Mesenchymal stem cell (in vitro differentiated cells and primary cell): ENCODE data around the gene NTMT1.

Source experiments
- DNase-seq: peaks from one replicate; pipeline ENCODE4 v3.0.0-alpha.2; 2013
- H2AFZ ChIP-seq: one replicate; pipeline ENCODE4 v1.6.1; 2013; ENCODE audit warnings: low read depth, mild to moderate bottlenecking, control low read depth, inconsistent platforms, low read length, moderate library complexity
- H2AK5ac ChIP-seq: 2 replicates; pipeline ENCODE4 v1.6.1; 2013; ENCODE audit warnings: low read length, moderate library complexity, mild to moderate bottlenecking, inconsistent platforms; ENCODE audit not compliant: severe bottlenecking
- H2BK120ac ChIP-seq: one replicate; pipeline ENCODE4 v1.6.1; 2013; ENCODE audit warnings: low read depth, mild to moderate bottlenecking, inconsistent platforms, low read length, moderate library complexity
- H2BK12ac ChIP-seq, 2 experiments: one replicate each; pipeline ENCODE4 v1.6.1; 2013; ENCODE audit warnings: inconsistent platforms in 2 of 2, low read length in 2 of 2, mild to moderate bottlenecking in 2 of 2, moderate library complexity in 2 of 2, control low read depth in 1 of 2
- H2BK15ac ChIP-seq: one replicate; pipeline ENCODE4 v1.6.1; 2013; ENCODE audit warnings: mild to moderate bottlenecking, low read depth, inconsistent platforms; ENCODE audit not compliant: poor library complexity, severe bottlenecking
- H2BK5ac ChIP-seq: 2 replicates; pipeline ENCODE4 v1.6.1; 2013; ENCODE audit warnings: low read depth, mild to moderate bottlenecking, low read length, control low read depth, inconsistent platforms; ENCODE audit not compliant: poor library complexity, severe bottlenecking
- H3K14ac ChIP-seq, 2 experiments: one replicate each; pipeline ENCODE4 v1.6.1; 2013; ENCODE audit warnings: inconsistent platforms in 2 of 2, low read length in 2 of 2, control low read depth in 1 of 2, mild to moderate bottlenecking in 1 of 2, moderate library complexity in 1 of 2
- H3K18ac ChIP-seq, 2 experiments: one replicate each; pipeline ENCODE4 v1.6.1; 2013; ENCODE audit warnings: inconsistent platforms in 2 of 2, low read length in 2 of 2, control low read depth in 1 of 2, low read depth in 1 of 2, mild to moderate bottlenecking in 1 of 2
- H3K23ac ChIP-seq, 2 experiments: one replicate each; pipeline ENCODE4 v1.6.1; 2013; ENCODE audit warnings: inconsistent platforms in 2 of 2, low read length in 2 of 2, mild to moderate bottlenecking in 2 of 2, moderate library complexity in 2 of 2, control low read depth in 1 of 2
- H3K27ac ChIP-seq: 2 replicates; pipeline ENCODE4 v1.5.1; 2013; ENCODE audit warnings: mild to moderate bottlenecking, moderate library complexity, low read length, control low read depth, inconsistent platforms; ENCODE audit not compliant: poor library complexity, severe bottlenecking
- H3K27me3 ChIP-seq, 2 experiments: 2 replicates each; pipeline versions ENCODE4 v1.6.1 to v1.7.0; 2013; ENCODE audit warnings: low read length in 2 of 2, mild to moderate bottlenecking in 2 of 2, moderate library complexity in 2 of 2, control low read depth in 1 of 2, inconsistent platforms in 1 of 2; ENCODE audit not compliant: control insufficient read depth in 1 of 2, insufficient read depth in 1 of 2
- H3K36me3 ChIP-seq, 2 experiments: 2 replicates each; pipeline versions ENCODE4 v1.6.1 to v1.7.0; 2013; ENCODE audit warnings: low read length in 2 of 2, control low read depth in 1 of 2, inconsistent platforms in 1 of 2, low read depth in 1 of 2, mild to moderate bottlenecking in 1 of 2; ENCODE audit not compliant: insufficient read depth in 2 of 2, control insufficient read depth in 1 of 2
- H3K4ac ChIP-seq, 2 experiments: one replicate each; pipeline ENCODE4 v1.6.1; 2013; ENCODE audit warnings: inconsistent platforms in 2 of 2, low read length in 2 of 2, mild to moderate bottlenecking in 2 of 2, moderate library complexity in 2 of 2, control low read depth in 1 of 2, low read depth in 1 of 2
- H3K4me1 ChIP-seq: 2 replicates; pipeline ENCODE4 v1.6.1; 2013; ENCODE audit warnings: low read depth, low read length, control low read depth; ENCODE audit not compliant: control insufficient read depth, insufficient read depth
- H3K4me2 ChIP-seq: 2 replicates; pipeline ENCODE4 v1.6.1; 2013; ENCODE audit warnings: low read length, mild to moderate bottlenecking, inconsistent platforms; ENCODE audit not compliant: poor library complexity, severe bottlenecking
- H3K4me3 ChIP-seq, 2 experiments: 2 replicates each; pipeline versions ENCODE4 v1.5.1 to v1.7.0; 2013; ENCODE audit warnings: low read length in 2 of 2, mild to moderate bottlenecking in 2 of 2, control low read depth in 1 of 2, low read depth in 1 of 2; ENCODE audit not compliant: insufficient read depth in 1 of 2
- H3K79me1 ChIP-seq: replicated peaks from 2 replicates; pipeline ENCODE4 v1.6.1; 2013; ENCODE audit warnings: mild to moderate bottlenecking, control low read depth, low read length, inconsistent platforms; ENCODE audit not compliant: poor library complexity, severe bottlenecking
- H3K9ac ChIP-seq: 2 replicates; pipeline ENCODE4 v1.7.0; 2013; ENCODE audit warnings: mild to moderate bottlenecking, low read length, moderate library complexity
- H3K9me3 ChIP-seq: 2 replicates; pipeline ENCODE4 v1.7.0; 2013; ENCODE audit warnings: mild to moderate bottlenecking, low read length; ENCODE audit not compliant: control insufficient read depth
- H4K8ac ChIP-seq: one replicate; pipeline ENCODE4 v1.6.1; 2013; ENCODE audit warnings: inconsistent platforms, mild to moderate bottlenecking, low read length, moderate library complexity
- H4K91ac ChIP-seq: one replicate; pipeline ENCODE4 v1.6.1; 2013; ENCODE audit warnings: mild to moderate bottlenecking, low read length, inconsistent platforms
- WGBS: methylation state at CpG from one replicate; pipeline ENCODE4 v1.1.7; 2013; ENCODE audit warnings: mixed read lengths; 5-methylcytosine and 5-hydroxymethylcytosine counted together

Gene NTMT1

GRCh38 chr9:129594632-129595031 lies 31.3 kb upstream of the NTMT1 start:
- Histone ChIP-seq H2BK5ac (no peak overlapping the region), H3K18ac (peak overlapping the region in 1 of 2 experiments; percentile 44), H4K8ac (no peak overlapping the region), H3K27me3 (no peaks in the 10 kb centered on the region), H2AK5ac (peak overlapping the region; percentile 62), H2BK120ac (no peak overlapping the region), H3K79me1 (no peaks in the 10 kb centered on the region), H3K23ac (no peak overlapping the region), H2BK12ac (peak overlapping the region in 1 of 2 experiments; percentile 73), H3K4ac (peak overlapping the region in 1 of 2 experiments; percentile 68), H3K4me3 (no peak overlapping the region), H3K4me1 (peaks cover 26% of the 10 kb centered on the region), H4K91ac (no peak overlapping the region), H3K4me2 (no peak overlapping the region), H3K9me3 (no peaks in the 10 kb centered on the region), H2BK15ac (no peak overlapping the region), H2AFZ (no peak overlapping the region), H3K14ac (no peak overlapping the region), H3K9ac (no peak overlapping the region), H3K27ac (no peak overlapping the region), H3K36me3 (no peaks in the 10 kb centered on the region)
- WGBS: 84% methylated on average over 7 of the region's 7 CpGs
- no peak for DNase-seq

- WGBS: 82% methylated on average over 4 of the region's 5 CpGs
- DNase-seq: no peak
- peak overlapping the region; percentile 10 for H3K9ac ChIP-seq
These were observed 30.6 kb upstream of the NTMT1 start for GRCh38 chr9:129595311-129595741.

GRCh38 chr9:129595903-129596540 lies 29.9 kb upstream of the NTMT1 start:
- H3K23ac ChIP-seq: no peak overlapping the region
- H3K27me3 ChIP-seq: no peaks in the 10 kb centered on the region
- H3K14ac ChIP-seq: peak overlapping the region in 1 of 2 experiments; percentile 77
- H3K9me3 ChIP-seq: no peaks in the 10 kb centered on the region
- peak overlapping the region; percentile 72 to 92 for H3K18ac ChIP-seq
- H2AK5ac ChIP-seq: peak overlapping the region; percentile 85
- no peak overlapping the region for H3K4me3 ChIP-seq
- peak overlapping the region; percentile 92 for H3K4me2 ChIP-seq
- no peak overlapping the region for H2AFZ ChIP-seq
- H3K79me1 ChIP-seq: no peaks in the 10 kb centered on the region
- peak overlapping the region; percentile 9 for H2BK120ac ChIP-seq
- H3K27ac ChIP-seq: peak overlapping the region; percentile 10
- H3K4ac ChIP-seq: peak overlapping the region; percentile 72 to 88
- no peak overlapping the region for H3K9ac ChIP-seq
- H3K4me1 ChIP-seq: peaks cover 26% of the 10 kb centered on the region
- no peaks in the 10 kb centered on the region for H3K36me3 ChIP-seq
- peak overlapping the region; percentile 99 for H4K8ac ChIP-seq
- whole genome bisulfite sequencing: 92% methylated on average over 6 of the region's 6 CpGs
- DNase-seq: no peak
- H2BK15ac ChIP-seq: peak overlapping the region; percentile 84
- H2BK12ac ChIP-seq: peak overlapping the region; percentile 84 to 89
- H4K91ac ChIP-seq: peak overlapping the region; percentile 77
- H2BK5ac ChIP-seq: peak overlapping the region; percentile 9

More at GRCh38 chr9:129595311-129595741, 30.6 kb upstream of the NTMT1 start:
- Histone ChIP-seq H3K4ac (no peak overlapping the region), H2BK15ac (no peak overlapping the region), H3K36me3 (no peaks in the 10 kb centered on the region), H2BK12ac (no peak overlapping the region), H3K9me3 (no peaks in the 10 kb centered on the region), H2BK5ac (no peak overlapping the region), H2BK120ac (no peak overlapping the region), H4K91ac (no peak overlapping the region), H3K4me2 (no peak overlapping the region), H3K79me1 (no peaks in the 10 kb centered on the region), H3K4me1 (peaks cover 26% of the 10 kb centered on the region), H3K4me3 (no peak overlapping the region), H3K18ac (no peak overlapping the region), H3K27me3 (no peaks in the 10 kb centered on the region), H2AK5ac (peak overlapping the region; percentile 62), H3K23ac (no peak overlapping the region), H3K14ac (no peak overlapping the region), H2AFZ (no peak overlapping the region), H4K8ac (no peak overlapping the region), H3K27ac (no peak overlapping the region)

DNA sequence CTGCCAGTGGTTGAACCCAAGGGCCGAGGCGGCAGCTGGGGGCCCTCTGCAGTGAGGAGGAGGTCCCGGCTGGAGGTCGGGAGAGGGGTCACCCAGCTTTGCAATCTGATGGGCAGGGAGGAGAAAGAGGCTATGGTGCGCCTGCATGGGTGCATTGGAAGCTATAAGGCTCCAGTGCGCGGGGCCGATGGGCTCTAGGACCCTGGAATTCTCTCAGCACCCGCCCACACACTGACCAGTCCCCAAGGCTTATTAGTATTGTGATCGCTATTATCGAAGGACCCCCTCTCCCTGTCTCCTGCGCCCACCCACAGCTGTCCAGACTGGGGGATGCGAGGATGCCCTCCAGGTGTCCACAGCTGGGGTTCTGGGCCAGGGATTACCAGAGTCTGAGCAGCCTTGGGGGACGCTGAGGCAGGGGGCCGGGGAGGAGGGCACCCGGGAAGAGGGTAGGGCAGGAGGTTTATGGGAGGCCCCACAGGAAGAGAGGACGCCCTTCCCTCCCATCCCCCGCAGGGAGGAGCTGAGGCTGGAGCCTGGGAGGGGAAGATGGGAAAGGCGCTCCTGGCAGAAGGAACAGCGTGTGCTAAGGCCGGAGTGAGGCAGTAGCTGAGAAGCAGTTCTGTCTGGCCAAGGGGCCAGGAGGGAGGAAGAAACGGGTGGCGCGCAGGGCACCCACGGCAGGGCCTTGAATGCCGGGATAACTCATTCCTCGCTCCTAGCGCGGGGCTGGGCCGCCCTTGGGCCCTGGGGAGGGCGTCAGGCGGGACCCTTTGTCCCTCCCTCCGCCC lies 29.2 kb upstream of the NTMT1 start:
- peaks cover 24% of the 10 kb centered on the region for H3K4me1 ChIP-seq
- peak overlapping the region; percentile 92 for H3K4me2 ChIP-seq
- H3K18ac ChIP-seq: peak overlapping the region; percentile 92 to 93
- H3K23ac ChIP-seq: peak overlapping the region in 1 of 2 experiments; percentile 14
- no peaks in the 10 kb centered on the region for H3K9me3 ChIP-seq
- no peaks in the 10 kb centered on the region for H3K27me3 ChIP-seq
- peak overlapping the region; percentile 93 for H2BK120ac ChIP-seq
- H4K8ac ChIP-seq: peak overlapping the region; percentile 99
- peak overlapping the region in 1 of 2 experiments; percentile 77 for H3K14ac ChIP-seq
- no peaks in the 10 kb centered on the region for H3K36me3 ChIP-seq
- peak overlapping the region; percentile 9 for H2BK5ac ChIP-seq
- H3K79me1 ChIP-seq: no peaks in the 10 kb centered on the region
- peak overlapping the region; percentile 96 for H4K91ac ChIP-seq
- H3K9ac ChIP-seq: peak overlapping the region; percentile 84
- H3K4ac ChIP-seq: peak overlapping the region; percentile 72 to 97
- peak; percentile 84 for DNase-seq
- peak overlapping the region; percentile 38 to 89 for H2BK12ac ChIP-seq
- H3K27ac ChIP-seq: peak overlapping the region; percentile 83
- H2BK15ac ChIP-seq: peak overlapping the region; percentile 84
- WGBS: 5% methylated on average over 27 of the region's 33 CpGs
- H2AFZ ChIP-seq: peak overlapping the region; percentile 20
- peak overlapping the region; percentile 85 for H2AK5ac ChIP-seq
- H3K4me3 ChIP-seq: peak overlapping the region; percentile 60 to 62
